Fibroblast of the aortic adventitia (primary cell): ENCODE measurements around the gene RCAN2. TPM values are rescaled to one million over a fixed set of nuclear protein-coding genes. Genes with fewer than 3 reads are reported as not detected.

Source experiments
- DNase-seq: peaks from one replicate; pipeline ENCODE4 v3.0.0-alpha.2; 2010; ENCODE audit warnings: low read depth
- H3K4me3 ChIP-seq: 2 replicates; pipeline ENCODE4 v1.5.1; 2011; ENCODE audit warnings: low read depth, mild to moderate bottlenecking, control low read depth, low read length, moderate library complexity
- CTCF ChIP-seq: IDR thresholded peaks from 2 replicates; pipeline ENCODE4 v1.5.1; 2011; ENCODE audit warnings: mild to moderate bottlenecking, low read length, control low read depth, inconsistent platforms; ENCODE audit not compliant: insufficient read depth
- total RNA-seq: library from RNA; depleted of rRNA; stranded (reverse); fragments of >200 nt; gene quantifications from 2 replicates; pipeline ENCODE4 v1.2.3, GENCODE V29; 2012; ENCODE audit warnings: low replicate concordance

RCAN2 gene
- total RNA-seq, 1 donor = 8.0 TPM

- TF ChIP-seq CTCF = no peak
- DNase-seq = no peak
These were observed 220.1 kb downstream of the RCAN2 start for GRCh38 chr6:46271107-46271506.

GRCh38 chr6:46270336-46270735, 220.9 kb downstream of the RCAN2 start:
- TF ChIP-seq CTCF = no peak
- DNase-seq = no peak
- no peak overlapping the region for H3K4me3 ChIP-seq

More at GRCh38 chr6:46271107-46271506, 220.1 kb downstream of the RCAN2 start:
- no peak overlapping the region for H3K4me3 ChIP-seq

- H3K4me3 ChIP-seq = no peak overlapping the region
- no peak for TF ChIP-seq CTCF
- DNase-seq = no peak
These were observed 221.6 kb downstream of the RCAN2 start for GRCh38 chr6:46269447-46270229.

DNA sequence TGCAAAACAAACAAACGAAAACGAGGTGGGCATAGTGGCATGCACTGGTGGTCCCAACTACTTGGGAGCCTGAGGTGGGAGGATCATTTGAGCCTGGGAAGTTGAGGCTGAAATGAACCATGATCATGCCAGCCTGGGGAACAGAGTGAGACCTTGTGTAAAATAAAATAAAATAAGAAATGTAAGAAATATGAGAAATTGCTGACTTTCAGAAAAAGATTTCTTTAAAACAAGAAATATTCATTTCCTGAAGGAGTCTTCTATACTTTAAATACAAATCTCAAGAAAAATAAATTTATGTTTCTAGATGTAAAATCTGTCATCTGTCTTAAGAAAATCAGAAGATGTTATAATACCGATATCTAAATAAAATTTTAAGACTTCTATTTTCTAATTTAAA, 223.7 kb downstream of the RCAN2 start:
- no peak for DNase-seq
- H3K4me3 ChIP-seq = no peak overlapping the region
- TF ChIP-seq CTCF = no peak

GRCh38 chr6:46265373-46265772, 225.9 kb downstream of the RCAN2 start:
- H3K4me3 ChIP-seq = no peak overlapping the region
- TF ChIP-seq CTCF = no peak
- no peak for DNase-seq

DNA sequence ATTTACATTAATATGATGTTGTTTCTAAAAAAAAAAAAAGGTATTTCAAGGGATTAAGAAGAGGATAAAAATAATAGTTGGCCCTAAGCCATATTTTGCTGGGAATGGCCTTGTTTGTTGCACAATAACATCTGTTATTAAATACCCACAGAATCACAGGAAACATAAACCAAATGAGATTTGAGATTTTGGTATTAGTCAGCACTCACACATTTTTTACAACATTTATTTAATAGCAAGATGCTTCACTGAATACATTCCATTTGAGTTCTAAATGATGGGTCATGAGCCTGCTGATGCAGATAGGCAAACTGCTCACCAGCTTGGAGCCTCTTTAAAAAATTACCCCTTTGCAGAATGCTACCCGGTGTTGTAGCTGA, 227.6 kb downstream of the RCAN2 start:
- DNase-seq = peak; percentile 83

More for the DNA sequence above, 227.6 kb downstream of the RCAN2 start:
- no peak overlapping the region for H3K4me3 ChIP-seq
- no peak for TF ChIP-seq CTCF
